HG02970 (cell line): Measurements from ENCODE around the gene COL27A1.
"Not testable (repeated sequence)": the region's sequence is repeated elsewhere in the genome, so short reads cannot be mapped to it uniquely, and the experiment has no call there.

Experiments
- ATAC-seq: cut with Tn5 transposase; IDR thresholded peaks from one replicate; pipeline ENCODE4 v1.9.1; 2021; ENCODE audit warnings: mild to moderate bottlenecking, moderate library complexity, moderate number of reproducible peaks; ENCODE audit not compliant: unreplicated experiment, low FRiP score

COL27A1 gene

DNA sequence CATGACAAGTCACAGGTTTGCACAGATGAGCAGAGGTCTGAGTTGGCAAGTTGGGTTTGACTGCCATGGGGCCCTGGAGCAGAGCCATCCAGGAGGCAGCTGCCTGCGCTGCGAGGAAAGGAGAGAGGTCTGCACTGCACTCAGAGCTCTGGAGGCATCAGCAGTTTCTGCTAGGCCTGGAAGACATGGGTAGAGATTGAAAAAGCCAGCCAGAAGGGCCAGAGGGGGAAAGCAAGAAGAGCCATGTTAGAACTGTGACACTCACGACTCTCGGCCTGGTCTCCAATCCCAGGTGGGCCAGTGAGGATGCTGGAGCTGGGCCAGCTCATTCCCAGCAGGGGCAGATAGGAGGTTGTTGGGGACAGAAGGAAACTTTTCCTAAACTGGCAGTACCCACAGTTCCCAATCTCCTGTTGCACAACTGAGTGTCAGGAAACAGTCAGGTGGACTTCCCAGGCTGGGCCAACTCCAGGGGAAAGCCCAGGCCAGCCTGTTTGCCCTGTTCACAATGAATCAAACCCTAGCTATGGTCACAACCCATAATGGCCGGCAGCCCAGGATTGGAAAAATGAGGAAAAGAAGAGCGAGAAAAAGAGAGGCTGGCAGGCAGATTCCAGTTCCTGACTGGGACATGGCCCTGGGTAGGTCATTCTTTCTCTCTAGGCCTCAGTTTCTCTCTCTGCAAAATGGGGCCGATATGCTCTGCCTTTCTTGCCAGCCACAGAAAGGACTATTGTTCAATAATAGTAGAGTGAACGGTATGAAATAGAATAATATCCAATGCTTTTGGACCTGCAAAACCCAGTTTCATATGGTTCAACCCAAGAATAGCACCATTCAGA, 159.8 kb downstream of the COL27A1 start:
- ATAC-seq = no peak

- ATAC-seq = no peak
Measured at GRCh38 chr9:114315723-114316363, 160.5 kb downstream of the COL27A1 start.

- no peak for ATAC-seq
Measured at GRCh38 chr9:114316605-114317230, 161.4 kb downstream of the COL27A1 start.

DNA sequence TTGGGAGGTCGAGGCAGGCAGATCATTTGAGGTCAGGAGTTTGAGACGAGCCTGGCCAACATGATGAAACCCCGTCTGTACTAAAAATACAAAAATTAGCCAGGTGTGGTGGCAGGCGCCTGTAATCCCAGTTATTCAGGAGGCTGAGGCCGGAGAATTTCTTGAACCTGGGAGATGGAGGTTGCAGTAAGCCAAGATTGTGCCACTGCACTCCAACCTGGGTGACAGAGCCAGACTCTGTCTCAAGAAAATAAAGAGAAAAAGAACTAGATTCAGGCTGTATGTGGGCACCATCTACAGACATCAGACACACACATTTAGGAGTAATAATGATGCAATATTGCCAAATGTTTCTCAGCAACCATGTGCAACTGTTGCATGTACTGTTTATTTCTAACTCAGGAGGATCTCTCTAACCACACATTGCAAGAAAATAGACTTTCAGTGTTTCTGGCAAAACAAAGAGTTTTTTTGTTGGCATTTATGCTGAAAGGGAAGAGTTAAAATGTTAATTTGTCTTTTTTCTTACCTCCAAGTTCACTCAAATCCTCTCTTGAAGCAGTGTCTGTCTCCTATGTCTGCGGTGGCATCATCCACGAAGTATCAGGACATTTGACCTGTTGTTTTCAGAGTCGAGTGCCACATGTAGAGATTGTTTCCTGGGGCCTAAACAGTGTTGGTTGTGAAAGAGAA, 162.5 kb downstream of the COL27A1 start:
- ATAC-seq = no peak

- no peak for ATAC-seq
Measured at GRCh38 chr9:114318416-114318815, 163.1 kb downstream of the COL27A1 start.

- no peak for ATAC-seq
Measured at GRCh38 chr9:114319147-114319546, 163.8 kb downstream of the COL27A1 start.

DNA sequence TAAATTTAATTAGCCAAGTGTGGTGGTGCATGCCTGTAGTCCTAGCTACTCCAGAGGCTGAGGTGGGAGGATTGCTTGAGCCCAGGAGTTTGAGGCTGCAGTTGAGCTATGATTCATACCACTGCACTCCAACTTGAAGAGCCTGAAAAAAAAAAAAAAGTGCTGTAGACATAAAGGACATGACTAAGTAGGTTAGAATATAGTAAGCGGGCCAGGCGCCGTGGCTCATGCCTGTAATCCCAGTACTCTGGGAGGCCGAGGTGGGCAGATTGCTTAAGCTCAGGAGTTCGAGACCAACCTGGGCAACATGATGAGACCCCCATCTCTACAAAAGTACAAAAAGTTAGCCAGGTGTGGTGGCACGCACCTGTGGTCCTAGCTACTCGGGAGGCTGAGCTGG, 165.4 kb downstream of the COL27A1 start:
- ATAC-seq = not testable (repeated sequence)

DNA sequence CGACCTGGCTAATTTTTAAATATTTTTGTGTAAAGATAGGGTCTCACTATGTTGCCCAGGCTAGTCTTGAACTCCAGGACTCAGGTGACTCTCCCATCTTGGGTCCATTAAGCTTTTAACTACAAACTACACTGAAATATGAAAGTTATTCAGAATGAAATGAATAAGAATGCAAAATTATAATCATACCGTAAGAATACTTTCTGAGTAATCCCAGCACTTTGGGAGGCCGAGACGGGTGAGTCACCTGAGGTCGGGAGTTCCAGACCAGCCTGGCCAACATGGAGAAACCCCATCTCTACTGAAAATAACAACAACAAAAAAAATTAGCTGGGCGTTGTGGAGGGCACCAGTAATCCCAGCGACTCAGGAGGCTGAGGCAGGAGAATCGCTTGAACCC, 166.4 kb downstream of the COL27A1 start:
- ATAC-seq = no peak

DNA sequence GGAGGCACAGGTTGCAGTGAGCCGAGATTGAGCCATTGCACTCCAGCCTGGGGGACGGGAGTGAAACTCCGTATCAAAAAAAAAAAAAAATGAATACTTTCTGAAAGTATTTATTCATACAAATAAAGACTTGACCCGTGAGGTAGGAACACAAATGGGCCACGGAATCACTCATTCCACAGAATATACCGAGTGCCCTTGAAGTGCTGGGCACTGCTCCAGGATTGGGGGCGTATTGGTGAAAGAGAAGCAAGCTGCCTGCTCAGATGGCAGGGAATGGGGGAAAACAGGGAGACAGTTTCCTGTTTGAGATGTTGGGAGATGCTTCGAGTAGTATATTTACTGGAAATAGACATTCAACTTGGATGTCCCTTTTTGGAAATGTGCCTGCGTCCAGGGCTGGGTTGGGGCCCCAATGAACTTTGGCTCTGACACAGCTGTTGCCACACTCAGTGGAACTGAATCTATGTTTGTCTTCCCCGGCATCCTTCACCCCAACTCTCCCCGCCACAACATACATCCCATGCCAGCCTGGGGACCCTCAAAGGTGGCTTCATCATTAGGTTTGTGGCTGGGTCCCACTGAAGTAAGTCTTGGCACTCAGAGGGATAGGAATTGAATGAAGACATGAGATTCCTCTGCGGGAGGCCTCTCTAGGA, 167.0 kb downstream of the COL27A1 start:
- ATAC-seq = not testable (repeated sequence)

- ATAC-seq = not testable (repeated sequence)
Measured at GRCh38 chr9:114322831-114323531, 167.6 kb downstream of the COL27A1 start, which contains the start of gene ORM1. Gene ORM1, plus strand, starts transcription at chr9:114323098. Its CDS starts 36 bp downstream, at chr9:114323134.

DNA sequence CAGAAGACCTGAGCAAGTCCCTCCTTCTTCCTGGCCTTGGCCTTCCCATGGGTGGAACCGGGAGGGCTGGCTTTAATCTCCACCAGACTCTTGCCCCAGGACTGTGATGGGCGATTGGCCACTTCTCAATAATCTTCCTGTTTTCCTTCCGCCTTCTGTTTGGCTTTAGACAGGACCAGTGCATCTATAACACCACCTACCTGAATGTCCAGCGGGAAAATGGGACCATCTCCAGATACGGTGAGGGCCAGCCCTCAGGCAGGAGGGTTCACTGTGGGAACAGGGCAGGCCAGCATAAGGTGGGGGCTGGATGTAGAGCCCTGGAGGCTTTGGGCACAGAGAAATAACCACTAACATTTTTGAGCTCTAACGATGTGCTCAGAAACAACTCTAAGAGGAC, 168.5 kb downstream of the COL27A1 start:
- not testable (repeated sequence) for ATAC-seq

GRCh38 chr9:114324492-114324891, 169.2 kb downstream of the COL27A1 start:
- ATAC-seq = no peak

DNA sequence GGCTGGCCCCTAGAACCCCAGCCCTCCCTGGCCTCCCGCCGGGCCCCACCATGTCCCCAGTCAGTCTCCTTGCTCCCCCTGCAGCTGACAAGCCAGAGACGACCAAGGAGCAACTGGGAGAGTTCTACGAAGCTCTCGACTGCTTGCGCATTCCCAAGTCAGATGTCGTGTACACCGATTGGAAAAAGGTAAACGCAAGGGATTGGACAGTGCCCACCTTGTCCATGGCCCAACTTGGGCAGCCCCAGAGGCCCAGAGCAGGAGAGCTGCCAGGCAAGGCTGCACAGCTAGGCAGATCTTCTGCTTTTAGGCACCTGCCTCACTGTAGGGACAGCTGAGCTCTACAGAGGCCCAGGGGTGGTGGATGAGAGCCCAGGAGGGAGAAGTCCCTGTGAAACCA, 169.6 kb downstream of the COL27A1 start:
- not testable (repeated sequence) for ATAC-seq

DNA sequence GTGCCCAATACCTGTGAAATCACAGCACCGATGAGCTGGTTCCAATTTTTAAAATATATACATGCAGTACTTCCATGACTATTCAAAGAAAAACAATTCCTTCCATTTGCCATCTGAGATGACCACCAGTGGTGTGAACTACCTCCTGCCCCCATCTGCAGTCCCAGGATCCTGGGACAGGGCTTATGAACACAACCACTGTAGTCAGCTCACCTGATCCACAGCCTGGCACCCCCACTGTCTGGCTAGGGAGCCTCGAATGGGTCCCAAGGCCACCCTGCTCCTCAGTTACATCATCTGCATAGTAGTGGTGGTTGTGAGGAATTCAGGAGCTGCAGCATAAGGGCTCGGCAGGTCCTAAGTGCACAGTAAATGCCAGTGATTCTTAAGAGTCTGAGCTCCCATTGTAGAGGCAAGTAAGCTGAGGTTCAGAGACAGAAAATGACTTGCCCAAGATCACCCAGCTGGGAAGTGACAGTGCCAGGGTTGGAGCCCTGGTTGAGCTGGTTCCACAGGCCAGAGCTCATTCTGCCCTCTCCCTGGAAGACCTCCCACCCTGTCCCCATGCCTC, 170.4 kb downstream of the COL27A1 start:
- ATAC-seq = not testable (repeated sequence)

DNA sequence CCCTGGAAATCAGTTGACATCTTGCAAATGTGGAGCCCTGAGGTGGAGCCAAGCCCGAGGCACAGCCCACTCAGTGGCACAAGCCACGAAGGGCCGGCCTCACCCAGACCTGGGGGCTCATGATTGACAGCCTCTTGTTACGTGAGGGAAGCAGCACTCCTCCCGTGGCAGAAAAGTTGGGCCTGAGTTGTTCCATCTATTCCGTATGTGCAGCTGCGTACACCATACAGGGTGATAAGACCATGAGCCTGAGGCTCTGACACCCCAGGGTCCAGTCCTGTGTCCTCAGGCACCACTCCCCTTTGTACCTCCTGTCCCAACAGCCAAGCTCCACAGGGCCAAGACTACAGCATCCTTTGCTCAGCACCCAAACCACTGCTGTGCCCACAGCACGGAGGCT, 172.4 kb downstream of the COL27A1 start:
- ATAC-seq = no peak

GRCh38 chr9:114328357-114328820, 173.1 kb downstream of the COL27A1 start:
- not testable (repeated sequence) for ATAC-seq

GRCh38 chr9:114328937-114329624, 173.7 kb downstream of the COL27A1 start:
- ATAC-seq = not testable (repeated sequence)

DNA sequence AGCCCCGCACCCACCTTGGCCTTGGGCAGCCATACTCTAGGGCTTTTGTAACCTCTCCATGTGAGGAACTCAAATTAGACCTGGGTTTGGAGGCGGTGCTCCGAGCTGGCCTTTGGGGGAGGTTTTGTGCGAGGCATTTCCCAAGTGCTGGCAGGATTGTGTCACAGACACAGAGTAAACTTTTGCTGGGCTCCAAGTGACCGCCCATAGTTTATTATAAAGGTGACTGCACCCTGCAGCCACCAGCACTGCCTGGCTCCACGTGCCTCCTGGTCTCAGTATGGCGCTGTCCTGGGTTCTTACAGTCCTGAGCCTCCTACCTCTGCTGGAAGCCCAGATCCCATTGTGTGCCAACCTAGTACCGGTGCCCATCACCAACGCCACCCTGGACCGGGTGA, 174.3 kb downstream of the COL27A1 start, which contains the start of gene ORM2:
Gene ORM2, plus strand, starts transcription at position 245 of the 398 bp plus-strand sequence. Its CDS starts 36 bp downstream, at position 281.
- ATAC-seq = not testable (repeated sequence)
